Glomerular visceral epithelial cell (primary cell): Measurements from ENCODE around the gene MOB3A.
A peak's percentile ranks its signal among the peaks of the same experiment; 100 is the strongest.
"Not testable (repeated sequence)": the region's sequence is repeated elsewhere in the genome, so short reads cannot be mapped to it uniquely, and the experiment has no call there.

Experiments used
- DNase-seq: peaks from one replicate; pipeline ENCODE4 v3.0.0-alpha.2; 2016; ENCODE audit errors: extremely low spot score

The MOB3A gene

GRCh38 chr19:2108251-2109016, 12.3 kb upstream of the MOB3A start:
- no peak for DNase-seq

DNA sequence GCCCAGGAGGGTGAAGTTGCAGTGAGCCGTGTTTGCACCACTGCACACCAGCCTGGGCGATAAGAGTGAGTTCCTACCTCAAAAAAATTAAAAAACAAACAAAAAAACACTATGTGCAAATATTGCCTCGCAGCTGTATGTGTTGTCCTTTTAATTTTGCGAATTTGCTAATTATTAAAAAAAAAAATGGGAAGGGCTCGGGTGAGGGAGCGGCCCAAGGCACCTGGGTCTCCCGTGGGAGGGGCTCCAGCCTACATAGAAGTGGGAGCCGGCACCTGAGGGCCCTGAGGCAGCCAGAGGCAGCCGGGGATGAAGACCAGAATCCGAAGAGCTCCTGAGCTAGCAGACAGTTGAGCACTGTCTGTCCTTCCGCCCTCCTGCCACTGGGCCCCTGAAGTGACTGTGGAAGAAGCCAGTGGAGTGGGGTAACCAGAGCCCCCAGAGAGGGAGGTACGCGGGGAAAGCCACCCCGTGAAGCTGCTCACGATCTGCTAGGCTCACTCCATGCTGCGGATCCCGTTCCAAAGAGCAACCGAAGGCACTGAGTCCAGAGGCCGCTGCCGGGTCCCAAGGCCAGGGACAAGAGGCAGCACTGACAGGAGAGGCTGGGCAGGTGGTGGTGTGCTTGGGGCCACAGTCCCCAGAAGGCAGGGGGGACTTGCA, 7.0 kb upstream of the MOB3A start:
- DNase-seq: no peak

GRCh38 chr19:2101417-2102335, 5.5 kb upstream of the MOB3A start:
- DNase-seq: no peak

GRCh38 chr19:2100719-2101061, 4.6 kb upstream of the MOB3A start:
- DNase-seq: no peak

GRCh38 chr19:2099937-2100718, 4.0 kb upstream of the MOB3A start:
- no peak for DNase-seq

DNA sequence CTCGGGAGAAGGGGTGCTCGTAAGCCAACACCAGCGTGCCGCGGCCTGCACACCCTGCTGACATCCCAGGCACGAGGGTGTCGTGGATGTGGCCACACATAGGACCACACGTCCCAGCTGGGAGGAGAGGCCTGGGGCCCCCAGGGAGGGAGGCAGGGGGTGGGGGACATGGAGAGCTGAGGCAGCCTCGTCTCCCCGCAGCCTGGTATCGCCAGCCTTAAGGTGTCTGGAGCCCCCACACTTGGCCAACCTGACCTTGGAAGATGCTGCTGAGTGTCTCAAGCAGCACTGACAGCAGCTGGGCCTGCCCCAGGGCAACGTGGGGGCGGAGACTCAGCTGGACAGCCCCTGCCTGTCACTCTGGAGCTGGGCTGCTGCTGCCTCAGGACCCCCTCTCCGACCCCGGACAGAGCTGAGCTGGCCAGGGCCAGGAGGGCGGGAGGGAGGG, 3.0 kb upstream of the MOB3A start:
- DNase-seq: no peak

DNA sequence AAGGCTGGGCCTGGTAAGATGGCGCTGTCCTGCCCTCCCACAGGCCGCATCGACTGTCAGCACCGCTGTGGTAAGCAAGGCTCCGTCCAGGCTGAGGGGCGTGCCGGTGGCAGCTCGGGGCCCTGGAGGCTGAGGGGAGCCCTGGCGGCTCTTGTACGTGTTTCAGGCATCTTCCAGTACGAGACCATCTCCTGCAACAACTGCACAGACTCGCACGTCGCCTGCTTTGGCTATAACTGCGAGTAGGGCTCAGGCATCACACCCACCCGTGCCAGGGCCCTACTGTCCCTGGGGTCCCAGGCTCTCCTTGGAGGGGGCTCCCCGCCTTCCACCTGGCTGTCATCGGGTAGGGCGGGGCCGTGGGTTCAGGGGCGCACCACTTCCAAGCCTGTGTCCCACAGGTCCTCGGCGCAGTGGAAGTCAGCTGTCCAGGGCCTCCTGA, 1.8 kb upstream of the MOB3A start:
- DNase-seq: no peak

- no peak for DNase-seq
These were observed 1.2 kb upstream of the MOB3A start for GRCh38 chr19:2097203-2097885.

DNA sequence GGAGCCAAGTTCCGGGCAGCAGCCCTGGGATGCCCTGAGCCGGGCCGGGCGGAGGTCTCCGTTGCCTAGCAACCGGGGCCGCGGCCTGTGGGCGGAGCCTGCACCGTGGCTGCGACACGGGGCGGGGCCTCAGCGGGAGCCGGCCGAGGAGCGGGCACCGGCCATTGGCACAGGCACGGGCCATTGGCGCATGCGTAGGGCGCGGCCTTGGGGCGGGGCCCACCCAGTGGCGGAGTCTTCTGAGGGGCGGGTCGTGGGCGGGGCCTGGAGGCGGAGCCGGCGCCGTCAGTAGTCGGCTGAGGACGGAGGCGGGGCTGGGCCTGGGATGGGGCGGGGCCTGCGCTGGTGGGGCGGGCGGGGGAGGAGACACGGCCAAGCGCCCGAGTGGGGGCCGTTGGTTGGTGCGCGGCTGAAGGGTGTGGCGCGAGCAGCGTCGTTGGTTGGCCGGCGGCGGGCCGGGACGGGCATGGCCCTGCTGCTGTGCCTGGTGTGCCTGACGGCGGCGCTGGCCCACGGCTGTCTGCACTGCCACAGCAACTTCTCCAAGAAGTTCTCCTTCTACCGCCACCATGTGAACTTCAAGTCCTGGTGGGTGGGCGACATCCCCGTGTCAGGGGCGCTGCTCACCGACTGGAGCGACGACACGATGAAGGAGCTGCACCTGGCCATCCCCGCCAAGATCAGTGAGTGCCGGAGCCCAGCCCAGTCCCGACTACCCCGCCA, 515 bp upstream of the MOB3A start, which contains the start of gene IZUMO4:
Gene IZUMO4 (plus strand): TSS at position 436 of the 723 bp plus-strand sequence. CDS start 31 bp downstream, at position 467.
- peak; percentile 99 for DNase-seq

- not testable (repeated sequence) for DNase-seq
These were observed 4.1 kb downstream of the MOB3A start for GRCh38 chr19:2091926-2092525.

GRCh38 chr19:2089727-2090053, 6.4 kb downstream of the MOB3A start:
- no peak for DNase-seq

- DNase-seq: no peak
These were observed 7.0 kb downstream of the MOB3A start for GRCh38 chr19:2089001-2089711.

DNA sequence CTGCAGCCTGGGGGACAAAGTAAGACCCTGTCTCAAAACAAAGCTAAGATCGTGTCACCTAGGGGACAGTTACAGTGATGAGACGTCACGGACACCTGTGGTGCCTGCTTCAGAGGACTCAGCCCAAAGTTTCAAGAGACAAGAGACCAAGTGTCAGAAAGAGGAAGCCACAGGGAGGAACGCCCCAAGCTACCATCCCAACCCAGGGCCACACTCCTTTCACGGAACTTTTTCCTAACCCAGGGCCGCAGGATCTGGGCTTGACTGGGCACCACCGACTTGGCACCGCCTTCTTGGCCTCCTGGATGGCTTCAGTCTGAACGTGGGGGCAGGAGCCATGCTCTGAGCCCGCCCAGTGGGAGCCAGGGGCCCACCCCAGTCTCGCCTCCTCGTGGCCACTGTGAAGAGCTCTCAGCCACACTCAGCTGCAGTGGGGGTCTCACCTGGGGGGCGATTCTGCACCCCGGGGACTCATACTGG, 8.5 kb downstream of the MOB3A start:
- DNase-seq: no peak

GRCh38 chr19:2086695-2087620, 9.2 kb downstream of the MOB3A start:
- peak; percentile 74 for DNase-seq

DNA sequence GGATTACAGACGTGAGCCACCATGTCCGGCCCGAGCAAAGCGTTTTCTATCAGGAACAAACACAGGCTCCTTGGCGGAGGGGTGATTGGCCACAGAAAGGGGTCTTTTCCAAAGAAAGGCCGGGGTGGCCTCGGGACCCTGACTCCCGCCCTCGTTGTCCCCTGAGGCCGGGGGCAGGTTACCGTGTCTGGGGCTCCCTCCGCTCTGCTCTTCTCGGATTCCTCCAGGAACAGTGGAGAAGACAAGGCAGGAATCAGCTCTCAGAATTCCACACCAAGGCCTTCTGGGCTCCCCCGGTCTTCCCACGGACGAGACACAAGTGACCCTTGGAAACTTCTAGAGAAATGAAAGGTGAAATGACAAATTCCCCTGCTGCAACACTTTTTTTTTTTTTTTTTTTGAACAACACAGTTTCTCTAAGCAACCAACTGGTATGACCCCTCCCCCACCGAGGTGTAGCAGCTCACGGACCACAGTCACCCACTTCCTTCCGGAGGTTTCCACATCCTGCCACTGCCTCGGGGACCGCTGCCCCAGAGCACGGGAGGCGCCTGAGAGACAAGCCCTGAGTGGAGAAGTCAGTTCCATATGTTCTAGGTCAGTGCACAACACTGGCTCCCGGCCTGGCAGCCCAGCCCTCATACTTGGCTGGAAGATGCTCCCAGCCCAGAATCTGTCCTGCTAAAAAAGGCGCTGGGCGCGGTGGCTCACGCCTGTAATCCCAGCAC, 11.0 kb downstream of the MOB3A start:
- peak; percentile 93 for DNase-seq

DNA sequence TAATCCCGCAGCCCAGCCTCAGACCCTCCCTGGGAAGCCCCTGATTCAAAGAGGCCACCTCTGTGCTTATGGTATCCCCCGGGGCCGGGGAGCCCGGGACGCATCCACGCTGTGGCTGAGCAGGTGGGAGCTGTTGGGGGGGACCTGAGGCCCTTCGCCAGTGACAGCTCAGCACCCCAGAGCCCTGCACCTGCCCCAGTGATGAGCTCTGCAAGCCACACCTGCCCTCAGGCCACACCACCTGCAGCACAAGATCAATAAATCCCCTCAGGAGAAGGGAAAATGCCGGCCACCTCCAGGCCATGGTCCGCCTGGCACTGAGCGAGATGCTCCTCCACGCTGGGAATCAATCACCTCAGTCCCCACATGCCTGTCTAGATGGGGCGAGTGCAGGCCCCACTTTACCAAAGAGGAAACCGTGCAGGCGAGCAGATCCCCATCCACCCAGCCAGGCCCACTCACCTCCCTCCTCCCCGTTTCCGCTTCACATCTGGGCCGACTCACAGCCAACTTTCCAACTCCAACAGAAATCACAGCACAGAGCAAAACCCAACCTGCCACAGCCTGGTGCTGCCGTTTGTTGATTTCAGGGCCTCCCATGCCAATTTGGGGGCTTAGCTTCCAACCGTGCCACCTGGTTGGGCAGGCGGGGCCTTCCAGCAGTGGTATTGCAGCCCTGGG, 12.8 kb downstream of the MOB3A start:
- no peak for DNase-seq
